ENCODE data around the gene DAW1. TPM values are rescaled to one million over a fixed set of nuclear protein-coding genes. Genes with fewer than 3 reads are reported as not detected.

Gene DAW1
- total and polyA plus RNA-seq, 2 of the 13 experiments (the other 11 are each of a cell fraction or from before 2014, with no cell fraction given) = not detected

- FAIRE-seq = peak; percentile 59
- no TSS peak for BruUV-seq (replicated peaks)
- H3K36me3 ChIP-seq (replicated peaks in 1 of 2; ENCODE audit: control insufficient read depth in 1 of 2, insufficient read depth in 2 of 2, low read length in 2 of 2) = no peaks in the 10 kb centered on the region
- H3K4me1 ChIP-seq (ENCODE audit: insufficient read depth, low read length) = no peaks in the 10 kb centered on the region
- no peaks in the 10 kb centered on the region for H3K79me2 ChIP-seq (ENCODE audit: insufficient read depth, low read length)
- in situ Hi-C loops (cut with HindIII; ENCODE audit: extremely low pct_ligation_motif_present, low pct_unique_long_range_greater_than_20kb) (no loop called here), intact Hi-C loops (cut with micrococcal nuclease; ENCODE audit: unreplicated experiment) (no loop called here)
- H3K9me3 ChIP-seq (ENCODE audit: low read length) = 0 out of 2 replicates have a peak, but pooled peaks cover 3% of the 10 kb centered on the region
- no peak overlapping the region for H3K27ac ChIP-seq (ENCODE audit: extremely low read length, insufficient read depth, low read length)
- ChIA-PET POLR2A (no interaction called here), CTCF (ENCODE audit: low intra/inter-chr PET ratio, low total read pairs) (no interaction called here)
- no peak overlapping the region for H3K9ac ChIP-seq (ENCODE audit: insufficient read depth, low read depth, low read length)
- H2AFZ ChIP-seq (ENCODE audit: low read length) = no peak overlapping the region
- no peak; the same call in 2 of the 3 replicates for ATAC-seq
- H3K4me2 ChIP-seq (ENCODE audit: low read depth, low read length) = no peak overlapping the region
- H3K27me3 ChIP-seq (ENCODE audit: control insufficient read depth in 1 of 2, insufficient read depth in 2 of 2, low read length in 2 of 2) = no peaks in the 10 kb centered on the region; a peak in 1 of 5 replicates
- no peak for DNase-seq (ENCODE audit: low spot score)
- H3K4me3 ChIP-seq (replicated peaks in 1 of 3; ENCODE audit: insufficient read depth in 1 of 3, low read depth in 2 of 3, low read length in 3 of 3) = no peak overlapping the region
- H4K20me1 ChIP-seq (ENCODE audit: insufficient read depth, low read length) = no peaks in the 10 kb centered on the region
- 4% methylated on average over 2 of the region's 2 CpGs for WGBS (ENCODE audit: low lambda C conversion rate)
- TF ChIP-seq CTCF (CRISPR knock-in tag; IDR thresholded peaks at IDR 0.05) = peak; percentile 27
- TF ChIP-seq ZNF577 (CRISPR knock-in tag; IDR thresholded peaks at IDR 0.05; ENCODE audit: borderline replicate concordance, low read depth) = no peak
- TF ChIP-seq STAG1 (CRISPR knock-in tag; IDR thresholded peaks at IDR 0.05) = peak; percentile 10; the same call in 1 of the 2 replicates
These were observed 61.0 kb downstream of the DAW1 start for GRCh38 chr2:227932403-227932802.

- ChIA-PET CTCF (ENCODE audit: low intra/inter-chr PET ratio, low total read pairs) (no interaction called here), POLR2A (no interaction called here)
- no peak overlapping the region for H3K4me3 ChIP-seq (replicated peaks in 1 of 3; ENCODE audit: insufficient read depth in 1 of 3, low read depth in 2 of 3, low read length in 3 of 3)
- 23% methylated on average over 1 of the region's 1 CpG for WGBS (ENCODE audit: low lambda C conversion rate)
- no peaks in the 10 kb centered on the region for H3K79me2 ChIP-seq (ENCODE audit: insufficient read depth, low read length)
- H3K9ac ChIP-seq (ENCODE audit: insufficient read depth, low read depth, low read length) = no peak overlapping the region
- no peak overlapping the region for H3K4me2 ChIP-seq (ENCODE audit: low read depth, low read length)
- BruUV-seq (replicated peaks) = no TSS peak
- H2AFZ ChIP-seq (ENCODE audit: low read length) = no peak overlapping the region
- H3K27me3 ChIP-seq (ENCODE audit: control insufficient read depth in 1 of 2, insufficient read depth in 2 of 2, low read length in 2 of 2) = no peaks in the 10 kb centered on the region; a peak in 1 of 5 replicates
- no peaks in the 10 kb centered on the region for H3K36me3 ChIP-seq (replicated peaks in 1 of 2; ENCODE audit: control insufficient read depth in 1 of 2, insufficient read depth in 2 of 2, low read length in 2 of 2)
- in situ Hi-C loops (cut with HindIII; ENCODE audit: extremely low pct_ligation_motif_present, low pct_unique_long_range_greater_than_20kb) = no loop called here
- no peak for ATAC-seq
- H3K27ac ChIP-seq (ENCODE audit: extremely low read length, insufficient read depth, low read length) = no peak overlapping the region
- no peak for FAIRE-seq
- no peaks in the 10 kb centered on the region for H3K9me3 ChIP-seq (ENCODE audit: low read length)
- DNase-seq (ENCODE audit: low spot score) = no peak
- no peaks in the 10 kb centered on the region for H3K4me1 ChIP-seq (ENCODE audit: insufficient read depth, low read length)
- intact Hi-C loops (cut with micrococcal nuclease; ENCODE audit: unreplicated experiment) = no loop called here
- no peaks in the 10 kb centered on the region for H4K20me1 ChIP-seq (ENCODE audit: insufficient read depth, low read length)
- TF ChIP-seq ZNF441 (CRISPR knock-in tag; IDR thresholded peaks at IDR 0.05; ENCODE audit: borderline replicate concordance) = no peak
- TF ChIP-seq IKZF4 (CRISPR knock-in tag; IDR thresholded peaks at IDR 0.05; ENCODE audit: borderline replicate concordance, low read depth, not compliant biosample characterization) = no peak
- TF ChIP-seq ZNF234 (CRISPR knock-in tag; conservative IDR thresholded peaks at IDR 0.05) = no peak
- TF ChIP-seq ZNF576 (CRISPR knock-in tag; IDR thresholded peaks at IDR 0.05) = no peak
- no peak for TF ChIP-seq ZNF781 (CRISPR knock-in tag; IDR thresholded peaks at IDR 0.05; ENCODE audit: borderline replicate concordance, not compliant biosample characterization)
- TF ChIP-seq ZNF75D (CRISPR knock-in tag; IDR thresholded peaks at IDR 0.05; ENCODE audit: borderline replicate concordance) = no peak
- no peak for TF ChIP-seq ZNF646 (CRISPR knock-in tag; IDR thresholded peaks at IDR 0.05)
These were observed 62.5 kb downstream of the DAW1 start for GRCh38 chr2:227933884-227934283.

Measured in HepG2 (cell line).